ENCODE results near the gene SOSTDC1. TPM values are rescaled to one million over a fixed set of nuclear protein-coding genes. Genes with fewer than 3 reads are reported as not detected.

The SOSTDC1 gene
- total RNA-seq, 1 donor: not detected

GRCh38 chr7:16417906-16418305, 47.6 kb downstream of the SOSTDC1 start:
- Histone ChIP-seq H3K36me3 (ENCODE audit: insufficient read depth, low read length) (no peaks in the 10 kb centered on the region), H3K27me3 (ENCODE audit: insufficient read depth, low read length) (no peaks in the 10 kb centered on the region), H3K79me2 (ENCODE audit: insufficient read depth, low read length) (peaks cover 7% of the 10 kb centered on the region), H3K4me2 (ENCODE audit: insufficient read depth, low read length) (no peak overlapping the region), H4K20me1 (ENCODE audit: insufficient read depth, low read length) (no peaks in the 10 kb centered on the region), H2AFZ (ENCODE audit: low read length) (no peak overlapping the region), H3K9me3 (ENCODE audit: low read depth, low read length) (no peaks in the 10 kb centered on the region), H3K4me3 (ENCODE audit: insufficient read depth, low read length) (no peak overlapping the region), H3K4me1 (ENCODE audit: insufficient read depth, low read length) (peaks cover 37% of the 10 kb centered on the region), H3K27ac (ENCODE audit: low read depth, low read length) (no peak overlapping the region)
- TF ChIP-seq CTCF (IDR thresholded peaks at IDR 0.05; ENCODE audit: extremely low read depth, low read depth, low read length): no peak
- DNase-seq (ENCODE audit: insufficient read length, low spot score, missing footprints): no peak

- Histone ChIP-seq H4K20me1 (ENCODE audit: insufficient read depth, low read length) (no peaks in the 10 kb centered on the region), H3K4me1 (ENCODE audit: insufficient read depth, low read length) (peaks cover 28% of the 10 kb centered on the region), H3K79me2 (ENCODE audit: insufficient read depth, low read length) (peaks cover 7% of the 10 kb centered on the region), H2AFZ (ENCODE audit: low read length) (no peak overlapping the region), H3K9me3 (ENCODE audit: low read depth, low read length) (no peaks in the 10 kb centered on the region), H3K4me3 (ENCODE audit: insufficient read depth, low read length) (no peak overlapping the region), H3K36me3 (ENCODE audit: insufficient read depth, low read length) (no peaks in the 10 kb centered on the region), H3K27ac (ENCODE audit: low read depth, low read length) (peak overlapping the region; percentile 45), H3K4me2 (ENCODE audit: insufficient read depth, low read length) (no peak overlapping the region), H3K27me3 (ENCODE audit: insufficient read depth, low read length) (no peaks in the 10 kb centered on the region)
- DNase-seq (ENCODE audit: insufficient read length, low spot score, missing footprints): no peak
- TF ChIP-seq CTCF (IDR thresholded peaks at IDR 0.05; ENCODE audit: extremely low read depth, low read depth, low read length): no peak
Observed at GRCh38 chr7:16416289-16417282, 49.0 kb downstream of the SOSTDC1 start.

GRCh38 chr7:16412274-16413254, 53.0 kb downstream of the SOSTDC1 start:
- Histone ChIP-seq H4K20me1 (ENCODE audit: insufficient read depth, low read length) (no peaks in the 10 kb centered on the region), H3K9me3 (ENCODE audit: low read depth, low read length) (no peaks in the 10 kb centered on the region), H3K4me1 (ENCODE audit: insufficient read depth, low read length) (peaks cover 17% of the 10 kb centered on the region), H3K79me2 (ENCODE audit: insufficient read depth, low read length) (no peaks in the 10 kb centered on the region), H3K27ac (ENCODE audit: low read depth, low read length) (no peak overlapping the region), H3K4me2 (ENCODE audit: insufficient read depth, low read length) (no peak overlapping the region), H3K4me3 (ENCODE audit: insufficient read depth, low read length) (no peak overlapping the region), H3K27me3 (ENCODE audit: insufficient read depth, low read length) (no peaks in the 10 kb centered on the region), H3K36me3 (ENCODE audit: insufficient read depth, low read length) (no peaks in the 10 kb centered on the region), H2AFZ (ENCODE audit: low read length) (no peak overlapping the region)
- DNase-seq (ENCODE audit: insufficient read length, low spot score, missing footprints): no peak
- no peak for TF ChIP-seq CTCF (IDR thresholded peaks at IDR 0.05; ENCODE audit: extremely low read depth, low read depth, low read length)

Small RNA genes lying within 50 kb of the gene (small RNA-seq; reads per million reads assigned to genes)
- not detected for gene AC005014.3

Other genes with a start within 250 kb of the SOSTDC1 start
- 2.4 and 3.3 TPM in 2 replicates for gene CRPPA, start 44.2 kb downstream of the SOSTDC1 start, total RNA-seq
- gene LRRC72, start 61.1 kb upstream of the SOSTDC1 start, total RNA-seq: not detected in 2 replicates
- gene ANKMY2, start 180.0 kb upstream of the SOSTDC1 start, total RNA-seq: 26.8 and 28.0 TPM in 2 replicates
- 45.4 and 52.8 TPM in 2 replicates for gene BZW2, start 180.4 kb upstream of the SOSTDC1 start, total RNA-seq